Gastrocnemius medialis (tissue), 4 donors: ENCODE data around the gene IRAK2. TPM values are rescaled to one million over a fixed set of nuclear protein-coding genes. Genes with fewer than 3 reads are reported as not detected.

ENCODE experiments used
- ATAC-seq, 2 donors: fragments of 150-250 bp; one replicate each; pipeline ENCODE4 v1.9.1; 2016
- DNase-seq, 2 donors: peaks; one replicate each; pipeline ENCODE4 v3.0.0-alpha.2; 2019
- H3K27ac ChIP-seq, 4 donors: fragments of 200-600 bp; sonication (generic); 1 replicate in 1 of 4; 2 replicates in 3 of 4; pipeline ENCODE4 v1.5.1; 2016 to 2018; ENCODE audit warnings: mild to moderate bottlenecking in 2 of 4, moderate library complexity in 1 of 4
- H3K27me3 ChIP-seq, 3 donors: fragments of 200-600 bp; sonication (generic) in 2 of 3; 1 replicate in 1 of 3; 2 replicates in 2 of 3; pipeline versions ENCODE4 v1.5.1 to v1.6.0; 2016 to 2019; ENCODE audit warnings: mild to moderate bottlenecking in 1 of 3, moderate library complexity in 1 of 3
- H3K36me3 ChIP-seq, 2 donors: fragments of 200-600 bp; sonication (generic) in 1 of 2; one replicate each; pipeline ENCODE4 v1.5.1; 2017 to 2018
- H3K4me1 ChIP-seq, 2 donors: fragments of 200-600 bp; sonication (generic) in 1 of 2; one replicate each; pipeline ENCODE4 v1.5.1; 2016 to 2017; ENCODE audit warnings: mild to moderate bottlenecking in 2 of 2
- H3K4me3 ChIP-seq, 4 donors: fragments of 200-600 bp; sonication (generic) in 3 of 4; 1 replicate in 1 of 4; 2 replicates in 3 of 4; pipeline ENCODE4 v1.5.1; 2016 to 2019; ENCODE audit warnings: mild to moderate bottlenecking in 2 of 4
- H3K9me3 ChIP-seq, 3 donors: fragments of 200-600 bp; sonication (generic) in 2 of 3; 1 replicate in 1 of 3; 2 replicates in 2 of 3; pipeline ENCODE4 v1.5.1; 2016 to 2019
- POLR2A ChIP-seq, 2 donors: fragments of 450-650 bp; IDR thresholded peaks; one replicate each; pipeline ENCODE4 v1.6.1; 2017; ENCODE audit warnings: antibody characterized with exemption in 2 of 2, mild to moderate bottlenecking in 2 of 2, moderate library complexity in 2 of 2
- in situ Hi-C, 4 donors: fragments of 200-750 bp; cut with MboI; loops; one replicate each; pipeline versions ENCODE4 v1.15.0 to v1.8.0; 2017; ENCODE audit warnings: low sequenced_read_pairs in 4 of 4
- intact Hi-C: fragments of 100-400 bp; cut with DNase I; formaldehyde crosslinking; loops from one replicate; pipeline ENCODE4 v1.15.1; 2023; ENCODE audit warnings: low total_unique reads
- total RNA-seq, 4 donors: library from RNA; depleted of rRNA; stranded (reverse); fragments of >200 nt; gene quantifications; one replicate each; pipeline versions ENCODE4 v1.1.0 to v1.2.3, GENCODE V29; 2016
- TF ChIP-seq, protein P1 (sequence below), 5 experiments: fragments of 450-650 bp in 3 of 5; fragments of 200-600 bp in 2 of 5; sonication (generic) in 2 of 5; IDR thresholded peaks in 4 of 5; conservative IDR thresholded peaks in 1 of 5; 1 replicate in 4 of 5; 2 replicates in 1 of 5; pipeline ENCODE4 v1.5.1; 2016 to 2019; ENCODE audit warnings: antibody characterized with exemption in 5 of 5, mild to moderate bottlenecking in 3 of 5, moderate library complexity in 3 of 5

Gene IRAK2
- total RNA-seq, 4 donors from 2014 or later, result 21.9 to 42.0 (median 25.8) TPM

DNA sequence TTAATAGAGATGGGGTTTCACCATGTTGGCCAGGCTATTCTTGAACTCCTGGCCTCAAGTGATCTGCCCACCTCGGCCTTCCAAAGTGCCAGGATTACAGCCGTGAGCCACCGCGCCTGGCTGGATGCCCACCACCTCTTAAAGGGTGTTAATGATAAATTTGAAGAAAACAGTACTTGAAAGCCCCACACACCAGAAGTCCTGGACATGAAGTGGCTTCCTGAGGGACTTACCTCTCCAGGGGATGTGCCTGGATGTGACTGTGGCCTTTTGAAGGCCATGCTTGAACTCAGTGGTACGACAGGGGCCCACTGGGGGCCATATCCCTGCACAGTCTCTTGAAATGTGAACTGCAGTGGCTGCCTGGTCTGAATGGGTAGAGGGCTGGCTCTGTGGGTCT, 18.2 kb downstream of the IRAK2 start:
- H3K4me3 ChIP-seq, result no peak overlapping the region
- intact Hi-C loops (no loop called here), in situ Hi-C loops (no loop called here)
- ATAC-seq (no peak), DNase-seq (no peak)
- peaks cover 0 to 37% of the 10 kb centered on the region in 2 donors for H3K36me3 ChIP-seq
- no peak overlapping the region for H3K27ac ChIP-seq
- TF ChIP-seq POLR2A (IDR thresholded peaks at IDR 0.05), result no peak
- TF ChIP-seq, protein P1, sequence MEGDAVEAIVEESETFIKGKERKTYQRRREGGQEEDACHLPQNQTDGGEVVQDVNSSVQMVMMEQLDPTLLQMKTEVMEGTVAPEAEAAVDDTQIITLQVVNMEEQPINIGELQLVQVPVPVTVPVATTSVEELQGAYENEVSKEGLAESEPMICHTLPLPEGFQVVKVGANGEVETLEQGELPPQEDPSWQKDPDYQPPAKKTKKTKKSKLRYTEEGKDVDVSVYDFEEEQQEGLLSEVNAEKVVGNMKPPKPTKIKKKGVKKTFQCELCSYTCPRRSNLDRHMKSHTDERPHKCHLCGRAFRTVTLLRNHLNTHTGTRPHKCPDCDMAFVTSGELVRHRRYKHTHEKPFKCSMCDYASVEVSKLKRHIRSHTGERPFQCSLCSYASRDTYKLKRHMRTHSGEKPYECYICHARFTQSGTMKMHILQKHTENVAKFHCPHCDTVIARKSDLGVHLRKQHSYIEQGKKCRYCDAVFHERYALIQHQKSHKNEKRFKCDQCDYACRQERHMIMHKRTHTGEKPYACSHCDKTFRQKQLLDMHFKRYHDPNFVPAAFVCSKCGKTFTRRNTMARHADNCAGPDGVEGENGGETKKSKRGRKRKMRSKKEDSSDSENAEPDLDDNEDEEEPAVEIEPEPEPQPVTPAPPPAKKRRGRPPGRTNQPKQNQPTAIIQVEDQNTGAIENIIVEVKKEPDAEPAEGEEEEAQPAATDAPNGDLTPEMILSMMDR (IDR thresholded peaks at IDR 0.05 in 4 of 5, conservative IDR thresholded peaks at IDR 0.05 in 1 of 5), result no peak
- no peaks in the 10 kb centered on the region for H3K27me3 ChIP-seq
- no peaks in the 10 kb centered on the region for H3K9me3 ChIP-seq
- H3K4me1 ChIP-seq, result peaks cover 0 to 7% of the 10 kb centered on the region in 2 donors

DNA sequence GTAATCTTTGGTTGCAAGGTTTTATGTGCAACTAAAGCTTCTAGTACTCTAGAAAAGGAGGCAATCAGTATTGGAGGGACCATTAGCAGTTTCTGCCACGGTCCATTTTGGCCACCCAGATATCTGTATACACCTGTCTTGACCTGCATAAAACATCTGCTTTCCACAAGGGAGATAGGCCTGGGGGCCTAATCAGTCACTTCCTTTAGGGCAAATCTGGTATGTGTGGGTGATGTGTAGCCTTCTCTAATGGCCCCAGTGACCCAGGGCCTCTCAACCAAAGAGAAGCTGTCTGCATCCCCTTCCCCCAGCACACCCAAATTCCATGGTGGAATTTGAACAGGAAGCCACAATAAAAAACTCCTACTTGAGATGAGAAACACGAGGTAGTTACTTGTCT, 19.5 kb downstream of the IRAK2 start:
- ATAC-seq (no peak), DNase-seq (no peak)
- Histone ChIP-seq H3K4me1 (peaks cover 5 to 15% of the 10 kb centered on the region in 2 donors), H3K27me3 (no peaks in the 10 kb centered on the region), H3K4me3 (no peak overlapping the region), H3K36me3 (peaks cover 0 to 26% of the 10 kb centered on the region in 2 donors), H3K27ac (no peak overlapping the region), H3K9me3 (no peaks in the 10 kb centered on the region)
- TF ChIP-seq, protein P1 (IDR thresholded peaks at IDR 0.05 in 4 of 5, conservative IDR thresholded peaks at IDR 0.05 in 1 of 5), result no peak
- no peak for TF ChIP-seq POLR2A (IDR thresholded peaks at IDR 0.05)
- in situ Hi-C loops, result no loop called here
- intact Hi-C loops, result no loop called here

DNA sequence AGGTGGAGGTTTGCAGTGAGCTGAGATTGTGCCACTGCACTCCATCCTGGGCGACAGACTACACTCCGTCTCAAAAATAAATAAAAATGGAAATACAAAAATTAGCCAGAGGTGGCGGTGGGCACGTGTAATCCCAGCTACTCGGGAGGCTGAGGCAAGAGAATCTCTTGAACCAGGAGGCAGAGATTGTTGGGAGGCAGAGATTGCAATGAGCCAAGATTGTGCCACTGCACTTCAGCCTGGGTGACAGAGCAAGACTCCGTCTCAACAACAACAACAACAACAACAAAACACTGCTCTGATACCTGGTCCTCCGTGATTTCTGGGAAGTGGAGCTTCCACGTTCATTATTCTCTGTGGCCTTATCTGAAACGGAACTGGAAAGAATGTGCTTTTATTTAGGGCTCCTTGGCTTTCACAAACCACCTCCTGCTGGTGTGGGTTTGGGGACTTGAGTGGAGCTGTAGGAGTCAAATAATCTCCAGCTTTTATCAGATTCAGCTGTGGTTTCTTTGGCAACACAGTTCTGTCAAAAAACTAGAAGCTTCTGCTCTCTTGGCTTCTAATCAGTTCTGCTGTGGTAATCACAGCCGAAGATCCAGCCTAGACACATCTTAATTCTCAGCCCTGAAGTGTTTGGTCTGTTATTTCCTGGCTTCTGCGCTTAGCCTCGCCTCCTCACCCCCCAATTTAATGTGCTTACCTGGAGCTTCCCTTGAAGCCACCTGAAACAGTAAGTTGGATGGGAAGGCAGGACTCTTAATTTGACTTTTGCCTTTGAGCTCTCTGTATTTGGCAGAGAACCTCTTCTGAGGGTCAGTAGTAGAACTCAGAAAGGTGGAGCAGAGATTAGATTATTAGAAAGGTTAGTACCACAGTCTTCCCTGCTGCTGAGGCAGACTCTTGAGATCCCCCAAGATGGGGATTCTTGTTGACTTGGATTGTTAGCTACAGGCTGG, 21.4 kb downstream of the IRAK2 start:
- in situ Hi-C loops (no loop called here), intact Hi-C loops (no loop called here)
- Histone ChIP-seq H3K4me1 (peaks cover 23 to 34% of the 10 kb centered on the region in 2 donors), H3K27me3 (no peaks in the 10 kb centered on the region), H3K4me3 (no peak overlapping the region), H3K9me3 (no peaks in the 10 kb centered on the region), H3K27ac (peak overlapping the region; percentile 27 to 99 (median 92)), H3K36me3 (peaks cover 0 to 12% of the 10 kb centered on the region in 2 donors)
- ATAC-seq, result no peak
- no peak for TF ChIP-seq POLR2A (IDR thresholded peaks at IDR 0.05)
- TF ChIP-seq, protein P1 (IDR thresholded peaks at IDR 0.05 in 4 of 5, conservative IDR thresholded peaks at IDR 0.05 in 1 of 5), result no peak
- no peak for DNase-seq

DNA sequence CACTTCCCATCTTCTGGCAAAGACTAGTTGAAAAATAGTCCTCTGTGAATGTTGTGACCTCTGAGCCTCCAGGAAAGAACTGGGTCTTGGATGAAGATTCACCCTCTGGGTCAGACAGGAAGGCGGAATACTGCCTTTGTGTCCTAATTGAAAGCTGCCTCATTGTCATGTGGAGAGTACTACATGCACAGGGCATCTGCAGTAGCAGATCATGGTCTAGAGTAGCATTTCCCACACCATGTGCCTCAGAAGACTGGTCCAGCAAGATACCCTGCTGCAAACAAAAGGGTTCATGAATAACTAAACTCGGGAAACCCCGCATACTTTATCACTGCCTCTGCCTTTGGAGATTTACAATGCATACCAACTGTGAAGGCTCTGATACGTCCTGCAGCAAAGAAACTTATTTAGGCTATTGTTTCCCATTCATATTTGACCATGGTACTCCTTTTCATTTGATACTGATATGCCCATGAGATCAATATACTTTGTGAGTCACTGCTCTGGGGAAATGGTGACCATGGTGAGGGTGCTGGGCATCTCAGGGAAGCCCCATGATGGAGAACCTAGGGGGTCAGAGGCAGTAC, 22.7 kb downstream of the IRAK2 start:
- TF ChIP-seq POLR2A (IDR thresholded peaks at IDR 0.05), result no peak
- TF ChIP-seq, protein P1 (IDR thresholded peaks at IDR 0.05 in 4 of 5, conservative IDR thresholded peaks at IDR 0.05 in 1 of 5), result no peak
- H3K36me3 ChIP-seq, result peaks cover 0 to 7% of the 10 kb centered on the region in 2 donors
- H3K9me3 ChIP-seq, result no peaks in the 10 kb centered on the region
- no peak overlapping the region for H3K4me3 ChIP-seq
- intact Hi-C loops, result no loop called here
- H3K4me1 ChIP-seq, result peaks cover 34 to 47% of the 10 kb centered on the region in 2 donors
- ATAC-seq (no peak), DNase-seq (no peak)
- no peaks in the 10 kb centered on the region for H3K27me3 ChIP-seq
- peak overlapping the region; percentile 91 to 99 (median 96) for H3K27ac ChIP-seq
- in situ Hi-C loops, result no loop called here
